SIG-M5 treated with dmso at 0.1 percent for 504 hours (cell line): ENCODE measurements around the gene LANCL2.
"Not testable (repeated sequence)": the region's sequence is repeated elsewhere in the genome, so short reads cannot be mapped to it uniquely, and the experiment has no call there.

Experiments
- DNase-seq: peaks from one replicate; lab custom pipeline; 2025; ENCODE audit not compliant: unreplicated experiment; lab: John Stamatoyannopoulos, UW

LANCL2 gene

GRCh38 chr7:55469271-55469681 is 104.1 kb downstream of the LANCL2 start:
- no peak for DNase-seq

DNA sequence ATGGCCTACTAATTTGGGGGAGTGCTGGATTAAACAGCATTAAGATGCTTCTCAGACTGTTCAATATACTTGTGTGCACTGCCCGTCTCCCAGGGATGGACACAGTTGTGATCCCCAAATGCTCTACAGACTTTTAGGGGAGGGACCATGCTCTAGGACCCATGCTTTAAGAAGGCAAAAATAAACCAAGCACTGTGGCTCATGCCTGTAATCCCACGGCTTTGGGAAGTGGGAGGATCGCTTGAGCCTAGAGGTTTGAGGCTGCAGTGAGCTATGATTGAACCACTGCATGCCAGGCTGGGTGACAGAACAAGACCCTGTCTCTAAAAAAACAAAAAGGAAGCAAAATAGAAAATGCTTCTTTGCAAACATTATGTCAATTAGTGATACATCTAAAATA is 104.6 kb downstream of the LANCL2 start:
- no peak for DNase-seq

- DNase-seq = no peak
Measured at GRCh38 chr7:55470261-55470660, 105.1 kb downstream of the LANCL2 start.

GRCh38 chr7:55471594-55471993 is 106.5 kb downstream of the LANCL2 start:
- not testable (repeated sequence) for DNase-seq

GRCh38 chr7:55472406-55472805 is 107.3 kb downstream of the LANCL2 start:
- DNase-seq = not testable (repeated sequence)

DNA sequence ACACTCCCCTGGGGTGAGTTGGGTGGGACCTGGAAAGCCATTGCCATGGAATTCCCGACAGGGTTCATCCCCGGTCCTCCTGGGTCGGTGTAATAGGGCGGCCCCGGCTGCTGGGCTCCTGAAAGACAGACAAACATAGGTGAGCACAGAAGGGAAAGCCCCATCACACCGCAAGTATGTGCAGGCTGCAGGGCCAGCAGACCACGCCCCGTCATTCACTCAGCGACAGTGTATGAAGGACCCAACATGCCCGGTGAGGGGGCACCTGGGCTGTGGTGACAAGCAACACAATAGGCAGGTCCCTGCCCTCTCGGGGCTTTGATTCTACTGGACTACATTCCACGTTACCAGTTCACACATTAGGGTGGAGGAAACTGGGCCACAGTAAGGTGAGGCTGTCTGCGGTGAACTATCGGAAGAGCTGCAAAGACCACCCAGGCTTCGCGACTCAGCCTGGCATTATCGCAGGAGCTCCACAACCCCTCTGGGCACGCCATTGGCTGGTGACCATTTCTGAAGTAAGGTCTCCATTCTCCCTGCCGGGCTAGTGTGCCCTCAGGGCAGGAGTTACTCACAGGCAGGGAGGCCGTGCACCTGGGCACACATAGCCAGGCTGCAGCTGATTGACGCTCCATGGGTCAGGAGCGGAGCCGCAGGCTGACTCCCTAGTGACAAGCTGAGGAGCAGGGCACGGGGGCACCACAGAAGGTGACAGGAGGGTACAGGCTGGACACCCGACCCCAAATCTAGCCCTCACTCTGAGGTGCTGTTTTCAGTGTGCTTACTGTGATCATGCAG is 108.0 kb downstream of the LANCL2 start:
- no peak for DNase-seq

GRCh38 chr7:55473932-55474331 is 108.8 kb downstream of the LANCL2 start:
- no peak for DNase-seq

- no peak for DNase-seq
Measured at GRCh38 chr7:55474944-55475854, 110.1 kb downstream of the LANCL2 start.

DNA sequence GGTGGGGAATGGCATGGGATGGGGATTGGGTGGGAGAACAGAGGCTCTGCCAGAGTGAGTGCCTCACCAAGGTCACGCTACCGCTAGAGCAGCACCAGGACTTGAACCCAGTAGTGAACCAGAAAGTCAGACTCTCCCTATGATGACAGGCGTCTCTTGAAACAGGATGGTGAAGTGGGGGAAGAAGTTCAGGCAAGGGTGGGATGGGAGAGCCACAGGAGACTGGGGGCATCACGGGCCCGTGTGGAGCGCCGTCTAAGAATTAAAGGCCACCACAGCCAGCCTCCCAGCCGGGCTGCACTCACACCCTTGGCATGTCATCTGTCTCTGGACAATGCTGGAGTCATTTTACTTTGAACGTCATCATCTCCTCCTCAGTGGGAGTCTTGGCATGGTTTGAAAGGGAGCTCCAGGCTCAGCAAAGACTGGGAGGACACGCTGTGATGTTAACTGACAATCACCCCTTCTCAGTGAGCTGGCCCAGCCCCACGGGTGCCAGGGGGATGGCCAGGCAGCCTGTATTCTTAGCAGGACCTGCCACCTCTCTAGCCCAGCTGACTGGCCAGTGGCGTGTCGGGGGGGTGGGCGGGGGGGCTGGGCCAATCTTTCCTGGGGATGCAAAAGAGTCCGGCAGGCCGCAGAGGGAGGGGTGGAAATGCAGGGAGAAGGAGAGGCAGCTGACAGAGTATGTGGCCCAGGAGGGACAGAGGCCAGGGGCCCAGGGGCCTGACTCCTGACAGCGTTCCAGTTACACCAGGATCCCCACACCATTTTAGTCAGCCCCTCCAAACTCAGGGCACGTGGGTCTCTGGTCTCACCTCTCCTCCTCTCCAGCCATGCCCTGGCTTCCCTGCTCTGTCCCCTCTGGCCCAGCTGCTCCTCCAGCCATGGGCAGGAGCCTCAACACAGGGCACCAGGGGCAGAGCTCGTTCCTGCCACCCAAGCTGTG is 111.0 kb downstream of the LANCL2 start:
- no peak for DNase-seq

DNA sequence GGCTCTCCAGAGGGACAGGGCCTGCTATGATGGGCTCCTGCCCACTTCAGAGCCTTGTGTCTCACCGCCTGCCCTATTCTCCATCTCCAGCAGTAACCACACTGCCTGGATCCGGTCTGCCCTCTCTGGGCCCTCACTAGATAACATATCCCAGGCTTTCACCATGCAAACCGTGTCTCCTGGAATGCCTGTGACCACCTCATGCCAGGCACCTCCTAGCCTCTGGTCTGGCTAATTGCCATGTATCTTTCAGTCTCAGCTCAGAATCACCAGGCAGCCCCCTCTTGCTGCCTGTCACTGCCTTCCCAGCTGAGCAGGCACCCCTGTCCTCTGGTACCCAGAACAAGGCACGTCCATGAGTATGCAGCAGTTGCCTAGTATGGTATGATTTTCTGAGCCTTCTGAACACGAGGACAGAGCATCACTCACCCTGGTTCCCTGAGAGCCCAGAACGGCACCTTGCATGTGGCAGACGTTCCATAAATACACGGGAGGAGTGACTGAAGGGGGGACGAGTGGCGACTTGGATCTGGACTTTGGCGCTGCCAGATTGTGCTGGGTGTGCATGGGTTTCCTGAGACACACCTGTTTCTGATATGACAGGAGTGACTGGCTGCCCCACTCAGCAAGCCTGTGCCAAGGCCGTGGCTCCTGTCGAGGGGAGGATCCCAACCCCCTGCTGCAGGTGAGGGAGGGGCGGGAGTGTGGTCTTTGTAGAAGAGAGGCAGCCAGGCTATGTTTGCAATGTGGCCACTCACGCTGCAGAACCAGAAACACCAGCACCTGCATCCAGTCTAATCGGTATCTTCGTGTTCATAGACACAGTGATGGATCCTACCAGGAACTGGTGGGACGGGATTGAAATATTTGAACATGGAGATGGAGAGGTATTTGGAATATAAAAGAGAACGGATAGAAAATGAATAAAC is 112.0 kb downstream of the LANCL2 start:
- DNase-seq = no peak

GRCh38 chr7:55477781-55478374 is 112.7 kb downstream of the LANCL2 start:
- DNase-seq = no peak

- DNase-seq = no peak
Measured at GRCh38 chr7:55478700-55479099, 113.6 kb downstream of the LANCL2 start.

DNA sequence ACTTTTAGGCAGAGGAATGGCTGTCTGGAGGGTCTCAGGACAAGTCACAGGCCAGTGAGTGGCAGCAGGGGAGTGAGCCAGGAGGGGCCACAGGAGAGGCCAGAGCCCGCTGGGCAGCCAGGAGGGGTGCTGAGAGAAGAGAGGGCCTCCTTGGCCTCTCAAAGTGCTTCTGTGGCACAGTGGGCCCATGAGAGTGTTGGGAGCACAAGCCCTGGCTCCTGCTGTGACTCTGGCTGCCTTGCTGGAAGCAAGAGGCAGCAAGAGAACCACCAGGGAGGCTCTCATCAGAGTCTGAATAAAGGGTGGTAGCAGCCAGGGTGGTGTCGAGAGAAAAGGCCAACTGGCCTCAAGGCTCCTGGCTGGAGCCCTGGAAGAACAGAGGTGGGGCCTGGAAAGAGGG is 116.0 kb downstream of the LANCL2 start:
- no peak for DNase-seq

DNA sequence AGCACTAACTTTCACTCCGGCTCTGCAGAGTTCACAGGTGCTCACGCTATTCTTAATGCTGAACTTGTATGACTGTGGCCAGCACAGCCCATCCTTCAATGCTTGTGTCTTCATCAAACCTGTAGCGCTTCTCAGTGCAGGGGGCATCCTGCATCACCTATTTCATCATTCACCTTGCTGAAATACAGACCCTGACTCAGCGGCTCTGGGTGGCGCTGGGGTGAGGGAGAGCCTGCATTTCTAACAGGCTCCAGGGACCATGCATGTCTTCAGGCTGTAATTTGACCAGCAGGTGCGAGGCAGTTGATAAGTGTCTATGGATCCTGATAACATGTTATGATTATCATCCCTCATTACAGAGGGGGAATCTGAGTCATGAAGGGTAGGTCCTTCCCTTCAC is 117.9 kb downstream of the LANCL2 start:
- DNase-seq = no peak
